NCI-H774 (cell line): ENCODE data around the gene IQCC.

Experiments
- DNase-seq: peaks from one replicate; lab custom pipeline; 2025; lab: John Stamatoyannopoulos, UW

IQCC gene

GRCh38 chr1:32195972-32196823 lies 9.3 kb upstream of the IQCC start:
- DNase-seq: no peak

GRCh38 chr1:32197074-32197473 lies 8.4 kb upstream of the IQCC start:
- DNase-seq: no peak

DNA sequence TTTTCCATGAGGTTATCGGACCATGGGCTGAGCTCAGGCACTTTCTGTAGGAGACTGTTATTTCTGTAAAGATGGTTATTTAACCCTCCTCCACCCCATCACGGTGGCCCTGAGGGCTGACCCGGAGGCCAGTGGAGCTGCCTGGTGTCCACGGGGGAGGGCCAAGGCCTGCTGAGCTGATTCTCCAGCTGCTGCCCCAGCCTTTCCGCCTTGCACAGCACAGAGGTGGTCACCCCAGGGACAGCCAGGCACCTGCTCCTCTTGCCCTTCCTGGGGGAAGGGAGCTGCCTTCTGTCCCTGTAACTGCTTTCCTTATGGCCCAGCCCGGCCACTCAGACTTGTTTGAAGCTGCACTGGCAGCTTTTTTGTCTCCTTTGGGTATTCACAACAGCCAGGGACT lies 7.6 kb upstream of the IQCC start:
- DNase-seq: no peak

GRCh38 chr1:32198237-32199042 lies 7.0 kb upstream of the IQCC start:
- DNase-seq: no peak

GRCh38 chr1:32199043-32199716 lies 6.3 kb upstream of the IQCC start:
- DNase-seq: no peak

DNA sequence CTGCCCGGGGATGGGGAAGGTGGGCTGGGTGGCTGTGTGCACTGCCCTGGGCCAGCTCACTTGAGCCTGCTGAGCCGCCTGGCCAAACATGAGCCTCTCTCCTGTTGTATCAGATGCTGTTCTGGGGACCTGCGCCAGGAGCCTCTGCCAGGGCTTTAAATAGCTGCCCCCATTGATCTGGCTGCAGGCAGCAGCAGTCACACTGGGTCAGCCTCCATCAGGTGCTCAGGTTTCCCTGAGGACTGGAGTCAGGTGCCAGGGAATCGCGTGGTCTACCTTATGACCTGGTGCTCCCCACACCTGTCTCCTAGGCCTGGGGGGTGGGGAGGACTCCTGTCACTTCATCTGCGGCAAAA lies 5.8 kb upstream of the IQCC start:
- peak; percentile 45 for DNase-seq

DNA sequence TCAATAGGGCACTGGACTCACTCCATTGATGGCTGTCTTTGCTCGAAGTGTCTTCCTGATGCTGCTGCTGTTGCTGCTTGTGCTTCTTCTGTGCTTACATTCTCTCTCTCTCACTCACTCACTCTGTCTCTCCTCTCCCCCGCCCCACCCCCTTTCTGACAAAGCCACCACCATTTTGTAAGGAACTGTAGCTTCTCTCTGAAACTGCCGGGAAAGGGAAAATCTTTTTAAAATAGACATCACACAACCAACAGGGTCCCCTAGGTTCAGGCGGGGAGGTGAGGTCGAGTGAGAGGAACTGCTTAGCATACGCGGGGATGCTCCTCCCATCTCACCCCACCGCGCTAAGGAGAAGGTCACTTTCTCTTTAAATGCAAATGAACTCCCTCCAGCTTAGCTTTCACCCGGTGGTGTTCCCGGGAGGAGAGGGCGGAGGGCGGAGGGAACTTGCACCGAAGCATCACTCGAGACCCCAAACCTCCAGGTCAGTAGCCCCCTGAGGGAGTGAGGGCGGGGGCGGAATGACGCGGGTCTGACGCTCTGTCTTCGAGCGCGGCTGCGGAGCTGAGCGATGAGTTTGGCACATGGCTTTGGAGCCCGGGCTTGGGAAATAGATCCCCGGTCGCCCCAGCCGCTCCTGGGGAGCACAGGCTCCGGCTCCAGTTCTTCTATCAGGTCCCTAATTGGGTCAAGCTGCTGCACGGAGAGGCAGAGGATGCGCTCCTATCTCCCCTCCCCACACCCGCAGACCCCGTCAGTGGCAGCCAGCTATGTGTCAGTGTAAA lies 5.1 kb upstream of the IQCC start, which contains the start of gene CCDC28B:
TSS of gene CCDC28B (plus strand) at position 370 of the 785 bp plus-strand sequence. CDS start 1,341 bp downstream, outside the sequence.
- peak; percentile 71 for DNase-seq

DNA sequence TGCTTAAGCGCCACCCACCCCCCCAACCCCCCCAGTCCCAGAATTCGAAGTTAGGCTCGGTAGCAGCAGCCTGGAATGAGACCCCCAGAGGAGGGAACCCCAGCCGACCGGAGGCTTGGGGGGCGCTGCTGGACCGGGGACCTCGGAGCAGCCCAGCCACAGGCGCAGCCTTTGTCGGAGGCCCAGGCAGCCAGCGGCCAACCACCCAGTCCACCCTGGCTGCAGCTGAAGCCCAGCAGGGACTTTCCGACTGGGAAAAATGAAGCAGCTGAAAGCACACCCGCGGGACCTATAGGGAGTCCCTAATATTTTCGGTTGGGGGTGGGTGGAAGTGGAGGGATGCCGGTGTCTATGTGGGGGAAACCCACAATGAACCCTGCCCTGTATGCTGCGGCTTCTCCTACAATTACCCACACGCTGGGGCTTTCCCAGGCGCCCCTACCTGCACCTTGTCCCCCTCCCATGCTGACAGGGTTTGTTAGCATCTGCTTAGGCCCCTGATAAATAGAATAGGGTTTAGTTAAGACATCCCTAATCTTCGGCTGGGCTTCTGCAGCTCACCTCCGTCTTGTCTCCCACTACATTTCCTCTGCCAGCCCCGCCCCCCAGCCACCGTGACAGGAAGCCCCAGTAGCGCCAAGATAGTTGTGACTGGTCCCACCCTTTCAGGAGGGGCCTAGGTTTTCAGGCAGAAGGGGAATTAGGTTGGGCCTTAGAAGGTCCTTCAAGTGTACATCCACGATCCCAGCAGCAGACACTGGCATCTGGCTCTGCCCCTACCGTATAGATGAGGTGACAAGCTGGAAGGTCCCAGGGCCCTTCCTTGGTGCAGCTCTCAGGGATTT lies 4.2 kb upstream of the IQCC start:
- DNase-seq: peak; percentile 28

DNA sequence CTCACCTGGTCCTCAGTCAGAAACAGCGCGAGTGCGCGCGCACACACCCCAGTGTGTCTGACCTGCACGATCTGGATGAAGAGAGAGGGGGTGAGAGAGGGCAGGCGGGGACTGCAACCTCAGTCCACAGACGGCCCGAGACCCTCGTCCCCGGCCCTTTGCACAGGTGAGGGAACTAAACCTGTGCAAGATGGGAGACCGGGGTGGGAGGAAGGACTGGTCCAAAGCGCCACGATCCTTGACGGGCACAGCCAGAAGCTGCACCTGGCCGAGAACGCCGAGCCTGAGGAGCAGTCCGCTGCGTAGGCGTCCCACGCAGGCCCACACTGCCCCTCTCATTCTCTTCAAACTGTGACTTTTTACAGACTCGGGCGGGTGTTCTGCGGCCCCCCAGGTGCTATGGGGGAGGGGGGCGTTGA lies 519 bp upstream of the IQCC start:
- DNase-seq: no peak

GRCh38 chr1:32208469-32208868 lies 3.0 kb downstream of the IQCC start:
- no peak for DNase-seq

- peak; percentile 99 for DNase-seq
These were observed 3.4 kb downstream of the IQCC start, which contains the start of gene DCDC2B for GRCh38 chr1:32208891-32209328. TSS of gene DCDC2B (plus strand) at chr1:32209089. CDS start at chr1:32209094, 5 bp downstream.

DNA sequence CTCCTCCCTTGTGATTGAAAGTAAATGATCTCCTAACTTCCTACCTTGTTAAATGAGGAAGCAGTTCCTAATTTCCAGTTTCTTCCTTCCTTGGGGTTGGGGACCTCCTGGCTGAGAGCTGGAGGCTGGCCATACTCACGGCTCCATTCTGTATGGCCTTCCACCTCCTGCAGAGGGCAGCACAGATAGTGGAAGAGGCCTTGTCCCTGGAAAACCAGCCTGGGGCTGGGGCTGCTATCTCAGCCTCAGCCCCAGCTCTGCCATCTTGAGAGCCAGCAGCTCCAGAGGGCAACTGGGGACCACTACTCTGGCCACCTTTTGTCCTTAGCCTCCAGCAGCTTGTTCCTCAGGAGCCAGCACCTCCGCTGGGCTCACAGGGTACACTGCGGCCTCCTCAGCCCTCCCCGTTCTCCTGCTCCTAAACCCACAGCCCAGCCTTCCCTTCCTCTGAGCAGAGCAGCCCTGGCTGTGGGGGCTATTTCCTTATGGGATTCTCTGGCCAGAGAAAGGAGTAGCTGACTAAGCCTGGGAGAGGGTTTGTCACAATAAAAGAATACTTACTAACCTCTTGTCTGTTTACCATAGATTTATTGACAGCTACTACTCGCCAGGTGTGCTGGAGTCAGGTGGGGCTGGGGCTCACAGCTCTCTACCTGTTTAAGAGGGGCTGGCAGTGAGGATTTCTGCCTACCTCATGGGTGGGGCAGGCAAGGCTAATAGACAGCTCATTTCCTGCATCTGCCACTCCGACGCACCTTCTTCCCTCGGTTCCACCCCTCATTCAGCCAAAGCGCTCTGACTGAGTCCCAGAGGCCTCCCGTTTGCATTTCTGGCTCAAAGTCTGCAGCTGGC lies 10.4 kb downstream of the IQCC start:
- peak; percentile 71 for DNase-seq

GRCh38 chr1:32216566-32216965 lies 11.1 kb downstream of the IQCC start:
- DNase-seq: no peak

GRCh38 chr1:32219022-32219421 lies 13.6 kb downstream of the IQCC start:
- no peak for DNase-seq

- no peak for DNase-seq
These were observed 15.5 kb downstream of the IQCC start for GRCh38 chr1:32220746-32221580.

- DNase-seq: no peak
These were observed 16.1 kb downstream of the IQCC start for GRCh38 chr1:32221581-32221979.

GRCh38 chr1:32221980-32222755 lies 16.7 kb downstream of the IQCC start, which contains the start of the genes EIF3I and TMEM234:
TSS of gene EIF3I (plus strand) at chr1:32222407. CDS start at chr1:32222442, 35 bp downstream.
TSS of gene TMEM234 (minus strand) at chr1:32222353. CDS start at chr1:32222322, 31 bp downstream.
- peak; percentile 98 for DNase-seq

- DNase-seq: no peak
These were observed 18.2 kb downstream of the IQCC start for GRCh38 chr1:32223683-32224082.
